Fibroblast of peridontal ligament (primary cell): Measurements from ENCODE around the gene IQGAP3.

Source experiments
- DNase-seq: peaks from one replicate; pipeline ENCODE4 v3.0.0-alpha.2; 2010; ENCODE audit errors: extremely low read depth

Gene IQGAP3

DNA sequence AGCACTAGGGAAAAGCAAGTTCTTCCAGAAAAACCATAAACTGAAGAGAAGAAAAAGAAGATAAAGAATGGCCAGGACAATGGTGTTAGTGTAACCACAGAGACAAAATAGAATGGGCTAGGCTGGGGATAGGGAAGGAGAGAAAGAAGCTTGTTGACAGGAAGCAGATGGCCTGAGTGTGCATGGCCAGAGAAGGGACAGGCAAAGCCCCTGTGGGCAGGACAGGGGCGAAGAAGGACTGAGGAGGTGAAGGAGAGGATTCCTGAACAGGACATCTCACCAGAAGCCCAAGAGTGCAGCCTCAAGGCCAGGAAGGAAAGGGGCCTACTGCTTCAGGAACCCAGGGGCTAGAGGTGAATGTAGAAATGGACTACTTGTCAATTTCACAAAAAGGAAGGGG lies 29.3 kb downstream of the IQGAP3 start:
- DNase-seq, result no peak

DNA sequence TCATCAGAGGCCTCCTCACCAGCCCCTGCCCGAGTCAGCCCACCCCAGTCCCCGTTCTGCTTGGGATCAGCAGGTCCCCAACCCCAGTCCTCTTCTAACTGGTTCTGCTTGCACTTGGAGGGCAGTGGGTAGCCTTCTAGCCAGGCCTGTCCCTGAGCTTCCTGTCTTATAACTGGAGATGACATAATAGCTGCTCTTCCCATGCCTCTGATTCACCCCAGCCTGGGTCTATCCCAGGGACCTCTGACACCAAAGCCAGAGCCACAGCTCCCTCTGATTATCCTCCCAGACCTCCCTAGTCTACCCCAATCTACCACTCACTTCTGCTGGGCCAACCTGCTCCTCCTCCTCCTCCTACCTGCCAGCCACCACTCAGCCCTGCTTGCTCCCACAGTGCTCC lies 31.4 kb downstream of the IQGAP3 start:
- no peak for DNase-seq

DNA sequence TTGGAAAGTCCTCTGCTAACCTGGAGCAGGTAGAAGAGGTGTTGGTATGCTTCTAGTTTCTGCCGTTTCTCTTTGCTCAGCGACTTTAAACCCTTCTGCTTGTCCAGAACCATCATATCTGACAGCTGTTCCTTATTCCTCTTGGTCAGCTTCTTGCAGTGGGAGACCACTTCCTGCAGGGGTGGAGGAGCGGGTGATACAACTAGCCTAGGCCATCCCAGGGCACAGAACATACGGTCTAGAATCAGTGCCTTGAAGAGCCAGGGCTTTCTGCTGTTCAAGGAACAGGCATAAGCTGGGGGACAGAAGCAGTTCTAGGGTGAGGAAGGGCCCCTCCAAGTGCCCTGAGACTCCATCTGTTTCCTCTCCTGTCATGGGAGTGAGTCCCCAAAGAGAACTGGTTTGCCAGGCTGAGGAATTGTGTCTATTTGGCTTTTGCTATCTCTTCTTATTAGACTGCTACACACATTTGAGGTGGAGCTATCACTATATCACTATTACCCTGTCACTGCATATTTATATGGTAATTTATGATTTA lies 32.5 kb downstream of the IQGAP3 start:
- DNase-seq, result no peak

DNA sequence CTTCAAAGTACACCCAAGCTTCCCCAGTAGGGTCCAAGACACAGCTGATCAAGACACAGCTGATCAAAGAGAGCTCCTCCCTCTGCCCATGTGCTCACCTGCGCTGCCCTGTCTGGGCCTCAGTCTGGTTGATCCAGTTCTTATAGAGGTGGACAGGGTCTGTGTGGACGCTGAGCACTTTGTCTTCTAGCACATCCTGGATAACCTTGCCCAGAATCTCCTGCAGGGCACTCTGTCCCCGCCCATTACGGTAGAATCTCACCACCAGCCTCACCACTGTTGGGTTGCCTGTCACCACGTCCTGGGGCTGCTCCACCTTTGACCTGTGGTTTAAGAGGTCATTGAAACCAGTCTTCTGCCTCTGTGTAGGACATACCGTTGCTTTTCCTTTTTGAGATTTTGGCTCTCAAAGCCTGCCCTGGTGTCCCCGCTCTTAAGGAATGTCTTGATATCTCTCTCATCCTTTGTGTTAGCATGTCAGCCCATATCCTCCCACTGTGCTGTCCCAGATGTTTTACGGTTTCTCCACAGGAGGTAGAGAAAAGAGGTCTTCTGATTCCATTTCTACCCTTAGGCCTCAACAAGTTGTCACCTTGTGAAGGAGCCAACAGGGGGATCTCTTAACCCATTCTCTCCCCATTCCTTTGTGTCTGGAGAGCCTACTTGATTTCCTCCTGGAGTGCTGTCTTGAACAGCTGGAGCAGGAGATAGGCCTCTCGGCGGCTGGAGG lies 33.5 kb downstream of the IQGAP3 start:
- no peak for DNase-seq

DNA sequence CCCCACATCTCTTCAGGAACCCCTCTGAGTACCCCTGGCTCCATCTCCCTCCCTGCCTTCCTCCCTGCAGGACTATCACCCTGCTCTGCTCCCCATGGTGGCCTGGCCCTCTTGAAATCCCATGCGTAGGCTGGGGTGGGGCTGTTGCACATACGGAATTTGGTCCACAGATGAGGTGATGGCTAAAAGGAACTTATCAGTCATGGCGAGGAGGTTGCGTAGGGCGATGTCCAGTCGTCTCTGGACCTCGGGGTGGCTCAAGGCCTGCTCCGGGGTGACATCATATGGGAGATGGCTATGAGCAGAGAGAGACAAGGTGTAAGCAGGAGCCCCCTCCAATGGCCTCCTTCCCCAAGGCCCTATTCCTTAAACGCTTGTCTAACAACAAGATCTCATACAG lies 35.3 kb downstream of the IQGAP3 start:
- no peak for DNase-seq

DNA sequence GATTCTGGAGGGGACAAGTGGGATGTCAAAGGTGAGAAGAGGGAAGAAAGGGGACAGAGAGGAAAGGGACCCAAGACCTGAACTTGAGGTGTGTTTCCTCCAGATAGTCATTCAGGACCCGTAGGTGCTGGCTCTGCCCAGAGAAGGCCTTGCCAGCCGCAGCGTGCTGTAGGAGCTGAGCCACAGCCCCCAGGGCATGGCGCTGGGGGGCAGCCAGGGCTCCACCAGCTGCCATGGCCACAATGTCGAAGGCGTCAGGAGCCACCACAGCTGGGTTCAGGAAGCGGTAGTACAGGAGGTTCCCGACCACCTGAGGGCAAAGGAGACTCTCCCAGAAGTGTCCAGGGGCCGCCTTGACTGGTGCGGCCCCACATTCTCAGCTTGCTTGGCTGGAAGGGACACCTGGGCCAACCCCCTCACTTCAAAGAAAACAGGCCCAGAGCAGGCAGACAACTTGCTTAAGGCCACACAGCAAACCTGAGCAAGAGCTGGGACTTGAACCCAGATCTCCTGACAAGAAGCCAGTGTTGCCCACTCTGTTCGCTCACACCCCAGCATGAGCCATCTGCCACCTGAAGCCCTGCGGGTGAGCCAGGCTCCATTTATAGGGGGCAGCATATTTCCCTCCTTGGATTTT lies 37.8 kb downstream of the IQGAP3 start:
- DNase-seq, result no peak

DNA sequence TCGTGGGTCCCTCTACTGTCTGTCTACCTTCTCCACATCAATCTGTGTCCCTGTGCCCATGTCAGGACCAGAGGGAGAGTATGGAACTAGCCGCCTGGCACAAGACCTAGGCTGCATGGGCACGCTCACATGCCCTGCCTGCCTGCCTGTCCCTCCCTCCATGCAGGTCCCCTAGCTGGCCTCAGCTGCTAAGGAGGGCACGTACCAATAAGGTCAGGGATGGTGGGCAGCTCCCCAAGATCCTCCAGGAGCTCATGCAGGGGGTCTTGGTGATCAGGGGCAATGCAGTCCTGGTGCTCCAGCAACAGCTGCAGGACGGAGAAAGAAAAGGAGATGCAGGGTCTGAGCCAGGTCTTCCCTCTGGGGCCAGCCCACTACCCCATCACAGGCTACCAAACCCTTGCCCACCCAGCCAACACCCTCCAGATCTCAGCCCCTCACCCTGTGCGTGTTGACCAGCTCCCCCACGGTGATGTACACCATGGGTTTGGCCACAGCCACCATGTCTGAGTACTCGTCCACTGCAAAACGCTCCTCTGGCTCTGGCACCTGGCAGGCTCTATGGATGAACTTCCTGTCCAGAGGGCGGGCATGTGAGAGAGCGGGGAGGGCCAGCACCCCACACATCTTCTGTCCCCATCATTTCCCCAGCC lies 38.7 kb downstream of the IQGAP3 start:
- DNase-seq, result no peak

DNA sequence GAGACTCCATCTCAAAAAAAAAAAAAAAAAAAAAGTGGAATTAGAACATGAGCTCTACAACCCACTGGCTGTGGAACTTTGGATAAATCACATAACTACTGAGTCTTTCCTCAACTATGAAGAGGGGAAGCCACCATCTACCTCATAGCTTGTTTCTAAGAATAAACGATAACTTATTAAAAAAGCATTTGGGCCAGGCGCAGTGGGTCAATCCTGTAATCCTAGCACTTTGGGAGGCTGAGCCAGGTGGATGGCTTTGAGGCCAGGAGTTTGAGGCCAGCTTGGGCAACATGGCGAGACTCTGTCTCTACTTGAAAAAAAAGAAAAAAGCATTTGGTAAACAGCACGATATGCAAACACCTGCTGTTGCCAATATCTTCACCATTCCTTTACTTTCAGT lies 40.0 kb downstream of the IQGAP3 start:
- DNase-seq, result no peak

DNA sequence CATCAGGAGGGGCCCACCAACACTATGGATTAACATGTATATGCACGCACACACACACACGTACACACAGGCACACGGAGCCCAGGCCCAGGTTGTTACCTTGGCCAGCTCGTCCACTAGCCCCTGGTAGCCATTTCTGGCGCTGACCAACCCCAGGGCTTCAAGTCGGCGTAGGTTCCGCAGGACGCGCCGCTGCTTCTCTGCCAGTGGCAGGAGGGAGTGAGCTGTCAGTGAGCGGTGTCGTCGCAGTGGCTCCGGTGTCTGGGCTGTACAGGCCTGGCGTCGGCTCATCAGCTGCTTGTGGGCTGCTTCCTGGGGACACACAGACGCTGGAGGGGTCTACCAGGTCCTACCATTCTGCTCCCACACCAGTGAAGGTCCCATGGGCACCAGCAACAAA lies 42.4 kb downstream of the IQGAP3 start:
- DNase-seq, result no peak

DNA sequence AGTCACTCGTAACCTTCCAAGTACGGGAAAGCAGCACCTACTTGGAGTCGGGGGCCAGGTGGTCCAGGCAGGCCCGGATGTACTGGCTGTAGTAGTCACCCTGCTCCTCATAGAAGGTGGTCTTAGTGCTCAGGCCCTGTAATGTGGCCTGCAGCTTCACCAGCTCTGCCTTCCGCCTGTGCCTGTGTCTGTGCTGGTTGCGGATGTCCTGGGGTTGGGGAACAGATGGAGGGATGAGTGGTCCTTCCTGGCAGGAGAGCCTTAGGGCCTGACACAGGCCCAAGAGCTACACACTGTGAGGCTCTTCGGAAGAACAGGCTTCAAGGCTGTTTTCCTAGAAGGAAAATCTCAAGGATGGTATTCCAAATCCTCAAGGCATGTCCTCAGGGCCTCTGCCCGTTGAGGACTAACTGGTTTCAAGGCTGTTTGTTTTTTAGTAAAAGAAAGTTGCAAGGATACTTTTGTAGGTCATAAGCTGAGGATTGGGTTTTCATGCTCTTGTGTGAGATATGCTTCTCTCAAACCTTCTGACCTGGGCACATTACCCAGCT lies 43.4 kb downstream of the IQGAP3 start:
- DNase-seq, result no peak

DNA sequence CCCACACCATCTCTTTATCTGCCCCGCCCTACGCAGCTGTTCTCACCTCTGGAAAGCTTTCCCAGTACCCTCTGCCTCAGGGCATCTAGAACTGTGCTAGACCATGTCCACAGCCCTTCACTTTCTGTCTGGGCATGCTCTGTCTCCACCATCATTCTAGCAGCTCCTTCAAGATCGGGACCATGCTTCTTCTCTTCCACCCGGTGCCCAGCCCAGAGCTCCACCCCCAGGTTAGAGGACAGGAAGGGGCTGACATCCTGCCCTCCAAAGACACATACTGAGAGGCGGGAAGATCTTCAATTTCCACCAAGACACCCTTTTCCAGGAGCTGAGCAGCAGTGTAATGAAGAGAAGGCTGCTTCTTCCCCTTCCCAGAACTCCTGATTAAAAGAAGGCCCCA lies 44.1 kb downstream of the IQGAP3 start:
- DNase-seq, result no peak

DNA sequence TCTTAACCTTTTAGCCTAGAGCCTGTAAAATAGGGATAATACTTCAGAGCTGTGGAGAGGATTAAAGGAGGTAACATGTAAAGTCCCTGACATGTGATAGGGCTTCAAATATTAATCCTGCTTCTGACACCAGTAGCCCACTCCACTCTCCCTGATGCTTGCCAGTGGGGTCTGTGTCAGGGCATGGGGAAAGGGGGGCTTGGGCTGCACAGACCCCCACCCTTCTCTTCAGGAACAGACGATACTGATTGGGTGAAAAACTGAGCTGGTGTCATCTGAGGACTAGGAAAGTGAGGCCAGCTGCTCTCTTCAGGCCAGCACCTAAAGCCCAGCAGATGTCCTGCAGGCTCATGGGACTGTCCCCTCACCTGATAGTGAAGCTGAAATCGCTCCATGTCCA lies 44.8 kb downstream of the IQGAP3 start:
- no peak for DNase-seq

DNA sequence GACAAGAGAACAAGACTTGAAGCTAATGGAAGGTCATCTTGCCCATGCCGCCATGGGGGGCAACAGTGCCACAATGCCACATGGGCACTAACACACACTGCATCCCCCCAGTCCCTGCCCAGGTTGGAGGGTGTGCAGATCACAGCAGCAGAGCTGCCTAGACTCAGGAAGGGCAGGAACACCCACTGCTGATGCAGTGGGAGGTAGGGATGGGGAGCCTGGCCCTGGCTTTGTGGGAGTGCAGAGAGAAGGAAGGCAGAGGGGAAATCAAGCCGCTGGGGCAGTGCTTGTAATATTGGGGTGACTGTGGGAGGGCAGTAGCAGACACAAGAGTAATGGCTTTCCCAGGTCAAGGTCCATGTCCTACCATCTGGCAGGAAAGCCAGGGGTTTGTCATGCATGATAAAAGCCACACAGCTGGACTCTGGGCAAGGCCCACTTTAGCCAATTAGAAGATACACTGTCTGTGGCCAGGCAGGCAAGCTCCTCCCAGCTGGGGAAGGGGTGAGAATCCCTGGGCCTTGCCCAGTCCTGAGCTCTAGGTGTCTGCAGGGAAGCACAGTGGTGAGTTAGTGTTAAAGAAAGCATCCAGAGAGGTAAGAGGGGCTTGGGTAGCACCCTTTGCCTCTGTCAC lies 46.4 kb downstream of the IQGAP3 start:
- DNase-seq, result no peak

DNA sequence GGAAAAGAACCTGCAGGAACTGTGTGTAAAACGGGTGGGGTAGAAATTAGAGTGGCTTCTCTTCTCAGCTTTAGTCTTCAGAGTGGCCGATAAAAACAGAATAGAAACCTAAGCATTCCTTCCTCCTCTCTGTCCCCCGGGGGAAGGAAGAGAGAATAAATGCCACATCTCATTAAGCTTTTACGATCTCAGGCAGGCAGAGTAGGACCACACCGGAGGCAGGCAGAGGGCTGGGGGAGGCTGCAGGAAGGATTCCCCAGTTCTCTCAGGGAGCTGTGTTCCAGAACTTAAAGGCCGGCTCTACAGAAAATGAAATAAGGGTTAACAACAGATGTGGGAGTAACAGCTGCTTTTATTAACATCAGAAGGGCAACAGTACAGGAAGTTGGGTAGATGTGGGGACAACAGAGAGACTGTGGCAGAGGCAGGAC lies 47.3 kb downstream of the IQGAP3 start:
- no peak for DNase-seq

DNA sequence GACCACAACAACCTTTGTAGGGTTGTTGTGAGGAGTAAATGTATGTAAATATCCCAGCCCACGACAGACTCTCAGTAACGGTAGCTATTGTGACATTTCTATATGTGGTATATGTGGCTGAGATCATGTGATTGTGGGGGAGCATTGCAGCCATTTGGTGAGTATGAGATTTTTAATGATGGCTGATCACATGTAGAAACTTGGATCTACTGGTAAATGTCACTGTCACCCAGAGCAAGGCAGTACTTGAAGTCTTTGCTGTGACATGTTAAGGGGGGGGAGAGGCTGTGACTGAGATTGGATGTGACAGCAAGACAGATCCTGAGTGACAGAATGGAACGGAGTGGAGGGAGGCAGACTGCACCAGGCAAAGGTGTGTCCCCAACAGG lies 47.9 kb downstream of the IQGAP3 start:
- no peak for DNase-seq

DNA sequence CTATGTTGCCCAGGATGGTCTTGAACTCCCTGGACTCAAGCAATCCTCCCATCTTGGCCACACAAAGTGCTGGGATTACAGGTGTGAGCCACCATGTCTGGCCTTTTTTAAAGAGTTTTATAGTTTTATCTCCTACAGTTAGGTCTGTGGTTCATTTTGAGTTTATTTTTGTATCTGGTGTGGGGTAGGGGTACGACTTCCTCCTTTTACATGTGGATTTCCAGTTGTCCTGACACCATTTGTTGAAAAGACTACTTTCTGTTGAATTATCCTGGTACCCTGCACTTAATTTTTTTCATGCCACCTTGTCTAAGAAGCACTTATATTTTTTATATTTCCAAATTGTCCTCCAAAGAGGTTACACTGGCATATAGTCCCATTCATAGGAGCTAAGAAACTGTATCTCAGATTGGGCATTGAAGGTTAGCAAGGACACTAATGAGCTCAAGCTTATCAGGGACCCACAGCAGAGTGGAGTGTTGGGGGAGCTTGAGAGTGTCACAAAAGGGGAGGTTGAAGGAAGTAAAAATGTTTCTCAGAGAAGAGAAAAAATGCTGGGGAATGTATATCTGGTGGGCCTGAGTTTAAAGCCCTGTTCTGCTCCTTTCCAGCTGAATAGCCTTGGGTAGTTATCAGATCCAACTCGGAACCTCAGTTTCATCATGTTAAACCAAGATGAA lies 48.4 kb downstream of the IQGAP3 start:
- DNase-seq, result no peak

DNA sequence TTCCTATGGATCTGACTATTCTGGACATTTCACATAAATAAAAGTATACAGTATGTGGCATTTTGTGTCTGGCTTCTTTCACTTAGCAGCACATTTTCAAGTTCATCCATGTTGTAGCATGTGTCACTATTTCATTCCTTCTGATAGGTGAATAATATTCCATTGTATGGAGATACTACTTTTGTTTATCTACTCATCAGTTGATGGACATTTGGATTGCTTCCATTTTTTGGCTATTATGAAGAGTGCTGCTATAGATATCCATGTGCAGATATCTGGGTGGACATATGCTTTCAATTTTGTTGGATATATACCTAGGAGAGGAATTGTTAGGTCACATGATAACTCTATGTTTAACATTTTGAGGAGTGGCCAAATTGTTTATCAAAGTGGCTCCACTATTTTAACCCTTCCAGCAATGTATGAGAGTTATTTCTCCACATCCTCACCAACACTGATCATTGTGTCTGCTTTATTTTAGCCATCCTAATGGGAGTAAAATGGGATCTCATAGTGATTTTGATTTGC lies 49.9 kb downstream of the IQGAP3 start:
- DNase-seq, result no peak

DNA sequence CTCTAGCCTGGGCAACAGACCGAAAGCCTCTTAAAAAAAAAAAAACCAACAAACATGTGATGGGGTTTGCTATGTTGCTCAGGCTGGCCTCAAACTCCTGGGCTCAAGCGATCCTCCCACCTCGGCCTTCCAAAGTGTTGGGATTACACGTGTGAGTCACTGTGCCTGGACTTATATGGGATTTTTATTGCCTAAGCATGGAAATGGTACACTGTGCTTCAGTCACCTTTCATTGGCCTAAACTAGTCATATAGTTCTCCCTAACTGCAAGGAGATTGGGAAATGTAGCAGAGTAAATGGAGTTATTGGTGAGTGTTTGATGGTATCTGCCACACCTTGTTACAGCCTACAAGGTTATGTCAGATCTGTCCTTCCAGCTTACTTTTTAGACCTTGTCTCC lies 54.6 kb downstream of the IQGAP3 start:
- DNase-seq, result no peak

DNA sequence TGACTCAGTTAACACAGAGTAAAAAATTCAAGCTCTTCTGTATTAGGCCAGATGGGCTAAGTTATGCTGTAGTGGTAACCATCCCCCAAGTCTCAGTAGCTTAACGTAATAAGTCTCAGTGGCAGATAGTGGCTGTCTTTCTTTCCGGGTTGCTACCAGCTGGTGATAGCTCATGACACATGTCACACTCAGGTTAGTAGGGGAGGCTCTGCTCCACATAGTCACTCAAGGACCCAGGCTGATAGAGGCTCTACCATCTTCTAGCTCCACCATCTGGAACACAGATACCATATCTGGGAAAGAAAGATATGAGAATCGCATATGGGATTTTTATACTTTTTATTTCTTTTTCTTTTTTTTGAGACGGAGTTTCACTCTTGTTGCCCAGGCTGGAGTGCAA lies 55.5 kb downstream of the IQGAP3 start:
- no peak for DNase-seq

DNA sequence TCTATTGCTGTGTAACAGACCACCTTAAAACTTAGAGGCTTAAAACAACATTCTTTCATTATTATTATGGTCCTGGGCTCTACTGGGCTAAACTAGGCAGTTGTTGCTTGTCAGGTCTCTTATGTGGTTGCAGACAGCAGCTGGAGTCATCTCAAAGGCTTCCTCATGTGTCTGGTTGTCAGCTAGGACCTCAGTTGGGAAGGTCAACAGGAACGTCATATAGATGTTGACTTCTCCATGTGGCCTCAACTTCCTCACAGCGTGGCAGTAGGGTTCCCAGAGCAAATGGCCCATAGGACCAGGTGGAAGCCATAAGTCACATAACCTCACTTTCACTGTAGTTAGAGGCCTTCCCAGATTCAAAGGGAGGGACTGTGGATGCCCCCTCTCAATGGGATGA lies 56.4 kb downstream of the IQGAP3 start:
- no peak for DNase-seq

DNA sequence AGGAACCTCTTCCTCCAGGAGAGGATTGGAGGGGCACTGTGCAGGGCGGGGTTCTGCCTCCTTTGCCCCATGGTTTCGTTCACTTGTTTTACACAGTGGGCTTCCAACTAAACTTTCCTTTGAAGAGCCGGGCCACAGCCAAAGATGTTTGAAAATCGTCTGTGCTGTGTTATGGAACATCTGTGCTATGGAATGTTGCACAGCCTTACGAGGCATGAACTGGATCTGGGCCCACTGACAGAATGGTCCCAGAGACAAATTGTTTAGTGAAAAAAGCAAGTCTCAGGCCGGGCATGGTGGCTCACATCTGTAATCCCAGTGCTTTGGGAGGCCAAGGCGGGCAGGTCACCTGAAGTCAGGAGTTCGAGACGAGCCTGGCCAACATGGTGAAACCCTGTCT lies 59.2 kb downstream of the IQGAP3 start:
- peak; percentile 31 for DNase-seq
